Activated naive CD8-positive, alpha-beta T cell treated with anti-CD3 and anti-CD28 coated beads, Interleukin-2, amount 50 U/mL, for 16 hours (primary cell): ENCODE measurements around the gene NSD1.
A peak's percentile ranks its signal among the peaks of the same experiment; 100 is the strongest.

ENCODE experiments used
- DNase-seq: peaks from one replicate; pipeline ENCODE4 v3.0.0-alpha.2; 2020; ENCODE audit warnings: low read depth, low spot score

The NSD1 gene

GRCh38 chr5:177307544-177308363 is 174.2 kb downstream of the NSD1 start:
- no peak for DNase-seq

- DNase-seq = no peak
These were observed 175.2 kb downstream of the NSD1 start for GRCh38 chr5:177308740-177309139.

DNA sequence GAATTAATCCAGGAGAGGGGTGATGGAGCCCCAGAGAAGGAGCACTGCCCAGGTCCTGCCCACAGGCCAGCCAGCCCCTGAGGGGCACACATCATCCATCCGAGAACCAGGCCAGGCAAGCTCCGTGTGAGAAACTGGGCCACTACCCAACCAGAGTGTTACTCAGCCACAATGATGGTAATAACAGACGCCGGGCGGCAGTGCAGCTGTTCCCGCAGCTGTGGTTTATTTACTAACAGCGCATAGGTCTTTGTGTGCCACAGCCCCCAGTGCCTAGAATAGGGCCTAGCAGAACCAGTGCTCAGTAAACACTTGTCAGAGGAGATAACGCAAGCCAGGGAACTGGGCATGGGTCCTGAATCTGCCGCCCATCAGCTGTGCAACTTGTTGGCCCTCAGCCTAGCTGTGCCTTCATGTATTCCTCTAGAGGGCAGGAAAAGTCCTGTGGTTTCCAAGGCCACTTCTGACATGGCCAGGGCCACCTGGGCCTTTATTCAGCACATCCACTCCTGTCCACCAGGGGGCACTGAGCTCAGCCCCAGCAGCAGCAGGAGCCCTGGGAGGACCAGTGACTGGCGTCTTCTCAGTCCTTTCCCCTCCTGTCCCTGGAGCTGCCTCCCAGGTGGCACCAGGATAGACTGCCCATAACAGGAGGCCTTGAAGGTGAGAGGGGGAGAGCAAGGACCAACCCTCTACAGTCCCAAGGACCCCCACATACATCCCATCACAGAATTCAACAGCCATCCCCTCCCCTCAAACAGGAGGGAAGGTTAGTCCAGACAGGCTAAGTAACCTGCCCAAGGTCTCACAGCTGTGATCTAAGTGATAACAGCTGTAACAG is 176.0 kb downstream of the NSD1 start:
- peak; percentile 48 for DNase-seq

GRCh38 chr5:177310332-177310731 is 176.8 kb downstream of the NSD1 start:
- DNase-seq = no peak

- no peak for DNase-seq
These were observed 177.3 kb downstream of the NSD1 start for GRCh38 chr5:177310757-177311391.

GRCh38 chr5:177311392-177311722 is 177.8 kb downstream of the NSD1 start:
- no peak for DNase-seq

DNA sequence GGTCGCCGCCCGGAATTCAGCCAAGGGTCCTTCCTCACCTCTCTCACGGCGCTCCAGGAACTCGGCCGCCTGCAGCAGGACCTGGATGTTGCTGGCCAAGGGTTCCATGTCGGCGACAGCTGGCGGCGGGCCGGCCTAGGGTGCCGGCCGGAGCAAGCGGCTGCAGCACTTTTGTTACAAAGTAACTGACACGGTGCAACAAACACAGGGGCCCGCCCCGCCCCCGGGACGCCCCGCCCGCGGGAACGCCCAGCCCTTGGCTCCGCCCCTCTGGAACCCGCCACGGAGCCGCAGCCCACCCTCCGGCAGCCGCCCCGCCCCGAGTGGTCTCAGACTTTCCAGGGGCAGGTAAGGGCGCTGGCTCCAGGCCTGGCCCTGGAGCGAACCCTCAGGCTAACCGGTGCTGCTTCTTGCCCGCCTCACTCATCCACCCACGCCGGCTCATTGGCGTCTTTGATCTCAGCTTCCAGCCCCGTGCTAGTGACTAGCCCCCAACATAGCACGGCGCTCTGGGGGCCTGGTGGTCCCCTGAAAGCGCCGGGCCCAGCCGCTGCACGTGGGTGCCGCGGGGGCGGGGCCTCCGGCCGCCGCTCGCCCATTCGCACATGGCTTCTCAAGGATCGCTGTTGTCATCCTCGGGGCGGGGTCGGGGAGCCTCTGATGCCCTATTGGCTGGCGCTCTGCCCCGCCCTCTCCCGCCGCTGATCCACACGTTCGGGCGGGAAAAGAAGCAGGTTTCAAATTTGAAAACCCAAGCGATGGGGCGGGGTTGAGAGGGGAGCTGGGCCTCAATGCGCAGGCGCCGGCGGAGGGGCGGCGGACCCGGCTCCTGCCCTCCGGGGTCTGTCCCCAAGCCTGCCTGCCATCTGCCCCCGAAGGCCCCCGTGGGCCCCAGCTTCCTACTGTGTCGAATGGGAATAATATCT is 178.4 kb downstream of the NSD1 start, which contains the start of gene MXD3:
Gene MXD3, minus strand, starts transcription at position 176 of the 926 bp plus-strand sequence. Its CDS starts 68 bp downstream, at position 108.
- peak; percentile 94 for DNase-seq

DNA sequence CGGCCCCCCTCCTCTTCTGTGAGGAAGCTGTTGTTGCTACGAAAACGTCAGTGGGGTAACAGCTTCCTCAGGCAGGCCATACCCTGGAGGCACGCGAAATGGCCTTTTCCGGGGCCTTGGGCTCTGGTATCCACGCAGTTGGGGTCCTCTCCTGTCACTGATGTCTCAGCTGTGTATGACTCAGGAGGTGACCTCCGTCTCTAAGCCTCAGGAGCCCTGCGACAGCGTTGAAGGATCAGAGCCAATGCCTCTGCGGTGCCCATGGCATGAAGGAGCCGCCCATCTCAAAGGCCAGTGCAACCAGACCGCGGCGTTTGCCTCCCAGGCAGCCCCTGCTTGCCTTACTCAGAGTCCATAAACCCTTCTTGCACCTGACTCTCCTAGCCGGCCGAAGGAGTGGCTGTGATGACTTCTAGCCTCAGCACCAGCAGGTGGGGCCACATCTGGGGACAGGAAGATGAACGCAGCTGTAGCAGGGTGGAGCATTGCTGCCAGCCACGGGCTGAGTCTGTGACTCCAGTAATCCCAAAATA is 179.1 kb downstream of the NSD1 start:
- DNase-seq = no peak

DNA sequence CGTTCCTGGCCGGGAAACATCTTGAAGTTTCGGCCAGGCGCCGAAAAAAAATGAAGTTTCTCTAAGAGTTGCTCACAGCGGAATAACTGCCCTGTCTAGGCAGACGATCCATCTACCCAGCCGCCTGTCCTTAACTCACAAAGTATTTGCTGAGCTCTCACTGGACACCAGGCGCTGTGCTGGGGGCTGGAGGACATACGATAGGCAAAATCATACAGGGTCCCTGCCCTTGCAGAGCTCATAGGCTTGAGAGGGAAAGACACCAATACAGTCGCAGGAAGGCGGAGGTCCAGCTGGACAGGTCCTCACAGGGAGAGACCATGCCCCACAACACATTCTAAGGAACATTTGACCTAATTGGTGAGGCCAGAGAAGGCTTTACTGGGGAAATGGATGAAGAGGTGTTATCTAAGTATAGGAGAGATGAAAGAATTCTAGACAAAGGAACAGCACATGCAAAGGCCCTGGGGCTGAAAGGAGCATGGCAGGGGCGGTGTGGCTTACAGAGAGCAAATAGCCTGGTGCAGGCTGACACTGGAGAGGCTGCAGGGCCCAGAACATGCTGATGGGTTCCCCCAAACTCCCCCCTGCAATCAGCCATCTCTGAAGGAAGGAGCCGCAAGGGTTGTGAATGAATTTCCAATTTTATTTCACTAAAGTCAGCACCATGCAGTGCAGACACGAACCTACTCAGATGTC is 180.1 kb downstream of the NSD1 start:
- DNase-seq = no peak

DNA sequence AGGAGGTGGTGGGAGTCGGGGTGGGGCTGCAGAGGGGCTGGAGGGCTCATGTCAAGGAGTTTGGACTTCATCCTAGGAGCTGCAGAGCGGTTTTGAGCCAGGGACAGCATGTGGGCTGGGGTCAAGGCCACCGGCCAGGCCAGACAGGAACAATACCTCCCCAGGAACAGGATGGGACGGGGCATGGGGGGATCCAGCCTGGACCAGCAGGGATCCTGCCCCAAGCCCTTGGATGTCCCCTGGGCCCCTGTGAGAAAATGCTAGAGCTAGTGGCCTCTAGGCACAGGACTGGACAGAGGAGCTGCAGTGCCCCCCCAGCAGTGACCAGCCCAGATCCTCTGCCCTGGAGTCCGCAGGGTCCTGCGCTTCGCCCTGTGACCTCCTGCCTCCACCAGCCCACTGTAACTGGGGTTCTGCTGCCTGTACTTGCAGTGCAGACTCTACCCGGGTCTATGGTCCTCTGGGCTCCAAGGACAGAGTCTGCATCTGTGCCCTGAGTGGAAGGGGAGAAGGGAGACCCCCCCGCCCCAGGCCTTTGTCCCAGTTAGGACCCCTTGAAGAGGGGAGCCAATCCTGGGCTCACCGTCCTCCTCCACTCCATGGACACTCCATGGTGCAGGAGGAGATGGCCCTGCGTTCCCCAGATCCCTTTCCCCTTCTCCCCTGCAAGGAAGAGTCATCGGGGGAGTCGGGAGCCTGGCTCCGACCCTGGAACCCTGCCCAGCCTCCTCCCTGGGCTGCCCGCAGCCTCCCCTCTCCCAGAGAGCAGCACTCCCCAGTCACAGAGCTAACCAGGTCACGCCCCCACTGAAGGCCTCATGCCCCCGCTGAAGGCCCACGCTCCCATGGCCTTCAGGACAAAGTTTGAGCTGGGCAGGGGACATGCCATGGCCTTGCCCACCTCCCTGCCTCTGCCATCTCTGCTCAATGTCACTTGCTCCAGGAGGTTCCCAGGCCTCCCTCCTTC is 181.1 kb downstream of the NSD1 start:
- no peak for DNase-seq

GRCh38 chr5:177315411-177315810 is 181.8 kb downstream of the NSD1 start:
- DNase-seq = no peak

- DNase-seq = no peak
These were observed 182.4 kb downstream of the NSD1 start for GRCh38 chr5:177316005-177316404.

- peak; percentile 47 for DNase-seq
These were observed 184.4 kb downstream of the NSD1 start for GRCh38 chr5:177317959-177318377.

GRCh38 chr5:177319913-177320588 is 186.5 kb downstream of the NSD1 start:
- no peak for DNase-seq

- DNase-seq = no peak
These were observed 187.3 kb downstream of the NSD1 start for GRCh38 chr5:177320879-177321278.

DNA sequence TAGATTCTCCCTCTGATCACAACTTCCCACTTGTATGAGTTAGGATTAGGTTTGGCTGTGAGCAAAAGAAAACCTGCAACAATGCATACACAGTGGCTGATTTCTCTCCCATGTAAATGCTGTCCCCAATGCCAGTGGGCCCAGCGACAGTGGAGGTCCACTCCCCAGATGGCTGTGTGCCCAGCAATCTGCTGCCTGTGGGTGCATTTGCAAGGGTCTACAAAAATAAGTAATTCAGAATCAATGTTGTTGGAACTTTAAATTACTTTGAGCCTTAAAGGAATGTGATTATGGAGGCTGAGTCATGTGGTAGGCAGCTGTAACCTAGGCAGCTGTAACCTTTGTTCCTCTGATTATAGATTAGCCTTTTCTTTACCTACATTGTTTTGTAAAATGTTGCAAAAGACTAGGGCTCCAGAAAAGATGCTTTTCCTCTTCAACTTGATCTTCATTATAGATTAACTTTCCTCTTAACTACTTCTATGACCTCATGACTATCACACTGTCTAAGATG is 192.4 kb downstream of the NSD1 start:
- DNase-seq = no peak

- DNase-seq = no peak
These were observed 194.3 kb downstream of the NSD1 start for GRCh38 chr5:177327539-177328522.
